HG03159 (cell line): ENCODE data around the gene CFDP1.
A peak's percentile ranks its signal among the peaks of the same experiment; 100 is the strongest.

Experiments
- ATAC-seq: cut with Tn5 transposase; IDR thresholded peaks from one replicate; pipeline ENCODE4 v1.9.1; 2021; ENCODE audit warnings: mild to moderate bottlenecking, moderate library complexity; ENCODE audit not compliant: unreplicated experiment

CFDP1 gene

DNA sequence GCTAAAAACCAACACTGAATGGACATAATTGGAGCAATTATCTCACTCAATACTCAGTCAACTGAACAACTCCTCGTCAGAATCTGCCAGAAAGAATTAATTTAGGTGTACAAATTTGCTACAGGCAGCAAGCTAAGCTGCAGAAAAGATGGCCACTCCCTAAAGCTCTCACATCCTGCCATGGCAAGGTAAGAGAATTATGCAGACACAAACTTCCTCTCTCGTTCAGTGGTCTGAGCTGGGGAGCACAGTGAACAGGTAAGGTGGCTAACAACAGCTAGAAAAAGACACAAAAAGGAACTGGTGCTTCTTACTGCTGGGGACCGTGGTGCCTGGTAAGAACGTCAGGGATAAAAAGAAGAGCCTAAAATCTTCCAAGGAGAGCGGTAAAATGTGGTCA lies 107.0 kb downstream of the CFDP1 start:
- ATAC-seq, result no peak

DNA sequence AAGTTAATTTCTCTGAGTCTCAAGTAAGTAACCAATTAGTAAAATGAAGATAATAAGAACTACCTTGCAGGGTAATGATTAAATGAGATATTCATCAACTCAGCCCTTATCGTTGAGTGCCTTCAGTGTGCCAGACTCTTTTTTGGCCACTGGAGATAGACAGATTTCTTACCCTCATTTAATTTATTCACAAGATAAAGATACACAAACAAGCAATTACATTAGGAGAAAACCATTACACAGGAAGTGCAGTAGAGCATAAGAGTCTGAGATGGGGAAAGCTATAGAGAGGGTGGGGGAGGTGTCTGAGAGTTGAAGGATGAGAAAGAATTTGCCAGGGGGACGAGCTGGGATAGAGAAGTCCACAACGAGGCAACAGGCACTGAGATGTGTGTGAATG lies 109.4 kb downstream of the CFDP1 start:
- no peak for ATAC-seq

DNA sequence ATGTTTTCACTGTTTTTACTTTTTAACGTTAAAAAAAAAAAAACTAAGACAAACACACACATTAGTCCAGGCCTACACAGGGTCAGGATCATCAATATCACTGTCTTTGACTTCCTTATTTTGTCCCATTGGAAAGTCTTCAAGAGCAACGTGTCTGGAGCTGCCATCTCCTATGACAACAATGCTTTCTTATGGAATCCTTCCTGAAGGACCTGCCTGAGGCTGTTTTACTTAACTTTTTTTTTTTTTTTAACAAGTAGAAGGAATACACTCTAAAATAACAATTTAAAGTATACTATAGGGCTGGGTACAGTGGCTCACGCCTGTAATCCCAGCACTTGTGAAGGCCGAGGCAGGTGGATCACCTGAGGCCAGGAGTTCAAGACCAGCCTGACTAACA lies 110.1 kb downstream of the CFDP1 start:
- no peak for ATAC-seq

DNA sequence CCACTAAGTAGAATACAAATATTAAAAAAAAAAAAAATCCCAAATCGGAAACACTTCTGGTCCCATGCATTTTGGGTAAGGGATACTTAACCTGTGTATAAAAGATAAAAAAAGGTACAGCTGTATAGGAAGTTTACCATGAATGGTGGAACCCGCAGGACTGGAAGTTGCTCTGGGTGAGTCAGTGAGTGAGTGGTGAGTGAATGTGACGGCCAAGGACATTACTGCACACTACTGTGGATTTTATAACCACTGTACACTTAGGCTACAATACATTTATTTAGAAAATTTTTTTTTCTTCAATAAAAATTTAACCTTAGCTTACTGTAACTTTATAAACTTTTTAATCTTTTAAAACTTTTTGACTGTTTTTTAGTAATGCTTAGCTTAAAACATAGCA lies 110.6 kb downstream of the CFDP1 start:
- ATAC-seq, result no peak

DNA sequence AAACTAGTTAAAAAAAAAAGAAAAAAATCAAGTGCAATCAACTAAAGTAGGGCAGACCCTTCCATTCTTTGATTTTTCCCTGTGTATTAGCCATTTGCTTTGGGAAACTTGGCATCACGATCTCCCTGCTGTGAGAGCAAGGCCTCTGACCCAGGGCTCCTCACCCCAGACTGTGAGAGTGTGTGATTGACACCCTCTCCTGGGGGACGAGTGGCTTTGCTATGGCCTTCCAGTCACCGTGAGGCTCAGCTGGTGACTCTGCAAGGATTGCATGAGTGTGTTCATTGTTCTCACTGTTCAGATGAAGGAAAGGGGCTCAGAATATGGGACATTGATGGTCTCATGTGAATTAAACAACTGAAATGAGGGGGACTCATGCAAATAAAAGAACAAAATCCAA lies 112.9 kb downstream of the CFDP1 start:
- ATAC-seq, result no peak

DNA sequence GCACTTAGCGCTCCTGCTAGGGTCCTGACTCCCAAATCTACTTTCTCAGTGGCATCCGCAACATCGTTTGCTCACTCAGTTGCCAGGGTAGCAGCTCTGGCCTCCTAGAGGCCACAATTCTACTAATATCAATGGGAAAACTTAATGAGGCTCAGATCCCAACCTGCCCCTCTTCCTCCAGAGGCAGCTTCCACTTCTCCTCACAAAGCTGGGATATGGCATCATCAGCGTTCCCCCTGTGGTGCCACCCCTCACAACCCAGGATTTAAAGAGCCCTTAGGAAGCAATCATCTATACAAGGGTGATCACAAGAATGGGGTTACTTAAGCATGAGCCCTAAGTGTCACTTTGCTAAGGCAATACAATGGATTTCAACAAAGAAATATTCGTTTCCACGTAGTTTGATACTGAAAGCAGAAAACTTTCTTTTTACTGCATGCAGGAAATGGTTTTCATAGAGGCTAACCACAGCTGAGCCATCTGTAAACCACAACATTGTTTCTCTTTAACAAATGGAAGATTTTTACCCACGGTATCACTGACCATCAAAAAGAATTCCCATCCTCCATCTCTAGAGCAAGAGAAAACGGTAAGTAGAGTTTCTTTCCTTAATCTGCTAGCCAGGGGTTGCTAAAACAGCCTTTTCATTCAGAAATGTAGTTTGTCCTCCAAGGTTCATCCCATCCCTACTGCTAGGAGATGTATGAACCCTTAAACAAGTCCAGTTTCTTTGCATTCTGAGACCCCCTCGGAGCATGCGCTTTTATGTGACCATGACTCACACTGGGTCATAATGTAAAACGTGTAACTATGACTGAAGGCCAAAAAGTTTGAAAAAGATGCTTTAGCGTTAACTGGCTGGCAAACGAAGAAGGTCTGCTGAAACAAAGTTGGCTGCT lies 113.5 kb downstream of the CFDP1 start:
- peak; percentile 62 for ATAC-seq

DNA sequence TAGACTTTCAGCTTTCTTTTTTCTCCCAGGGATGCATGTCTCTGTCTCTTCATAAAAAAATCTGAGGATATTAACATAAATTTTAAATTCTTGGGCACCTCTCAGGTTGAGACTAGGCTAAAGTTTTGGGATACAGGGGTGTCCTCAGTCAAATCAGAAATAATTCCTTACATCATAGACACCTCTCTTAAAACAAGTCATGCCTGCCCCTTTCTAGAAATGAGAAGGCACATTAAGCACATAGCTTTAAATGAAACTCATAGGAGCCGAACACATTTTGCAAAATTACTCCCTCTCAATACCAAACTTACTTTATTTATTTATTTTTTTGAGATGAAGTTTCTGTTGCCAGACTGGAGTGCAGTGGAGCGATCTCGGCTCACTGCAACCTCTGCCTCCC lies 114.6 kb downstream of the CFDP1 start:
- ATAC-seq, result no peak

DNA sequence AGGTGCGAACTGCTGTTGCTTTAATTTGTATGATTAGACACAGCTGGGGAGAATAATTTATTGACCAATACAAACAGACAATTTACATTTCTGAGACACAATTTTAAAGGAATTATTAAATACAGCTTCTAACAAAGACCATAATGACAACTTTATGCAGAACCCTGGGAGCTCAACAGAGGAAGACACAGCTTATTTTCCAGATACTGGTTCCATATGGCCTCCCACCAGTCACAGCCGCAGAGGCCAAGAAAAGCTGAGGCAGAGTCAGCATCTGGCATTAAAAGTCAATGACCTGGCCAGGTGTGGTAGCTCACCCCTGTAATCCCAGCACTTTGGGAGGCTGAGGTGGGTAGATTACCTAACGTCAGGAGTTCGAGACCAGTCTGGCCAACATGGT lies 115.8 kb downstream of the CFDP1 start:
- ATAC-seq, result no peak

DNA sequence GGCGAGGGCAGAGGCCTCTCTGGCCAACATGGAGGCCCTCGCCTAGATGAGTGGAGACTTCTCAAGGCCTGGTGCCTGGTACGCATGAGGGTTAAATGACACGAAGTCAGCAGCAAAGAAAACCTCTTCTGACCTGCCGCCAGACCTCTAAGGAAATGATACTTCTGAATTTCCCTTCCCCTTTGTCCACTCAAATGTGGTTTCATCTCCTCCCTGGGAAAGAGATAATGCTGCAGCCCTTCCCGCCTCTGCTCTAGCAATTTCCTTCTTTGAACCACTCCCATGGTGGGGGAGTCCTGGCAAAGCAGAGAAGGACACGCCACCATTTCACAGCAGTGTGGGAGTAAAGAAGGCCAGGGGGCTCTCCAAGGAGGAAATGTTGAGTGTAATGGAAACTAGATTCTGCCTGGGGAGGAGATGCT lies 116.2 kb downstream of the CFDP1 start:
- no peak for ATAC-seq

DNA sequence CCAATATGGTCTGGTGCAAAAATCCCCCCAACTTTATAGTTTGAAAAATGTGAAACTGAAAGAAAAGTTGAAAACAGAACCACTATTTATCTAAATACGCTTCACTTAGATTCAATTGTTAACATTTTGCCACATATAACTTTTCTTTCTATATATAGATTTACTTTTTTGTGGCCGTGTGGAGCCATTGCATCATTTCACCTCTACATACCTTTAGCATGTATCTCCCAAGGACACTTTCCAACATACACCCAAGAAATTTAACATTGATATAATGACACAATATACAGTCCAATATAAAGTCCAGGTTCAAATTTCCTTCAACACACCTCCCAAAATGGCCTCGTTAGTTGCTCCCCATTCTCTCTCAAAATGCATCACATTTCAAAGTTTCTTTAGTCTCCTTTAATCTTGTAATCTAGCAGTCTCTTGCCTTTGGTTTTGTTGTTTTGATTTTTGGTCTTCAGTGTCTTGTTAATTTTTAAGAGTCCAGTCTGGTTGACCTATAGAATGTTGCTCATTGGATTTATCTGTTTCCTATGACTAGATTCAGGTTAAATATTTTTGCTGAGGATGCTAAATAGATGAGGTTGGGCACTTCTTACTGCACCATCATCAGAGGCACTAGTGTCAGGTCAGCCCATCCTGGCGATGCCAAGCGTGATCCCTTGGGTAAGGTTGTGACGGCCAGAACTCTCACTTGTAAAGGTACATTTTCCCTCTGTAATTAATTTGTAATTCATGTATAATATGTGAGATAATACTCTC lies 117.6 kb downstream of the CFDP1 start:
- no peak for ATAC-seq

DNA sequence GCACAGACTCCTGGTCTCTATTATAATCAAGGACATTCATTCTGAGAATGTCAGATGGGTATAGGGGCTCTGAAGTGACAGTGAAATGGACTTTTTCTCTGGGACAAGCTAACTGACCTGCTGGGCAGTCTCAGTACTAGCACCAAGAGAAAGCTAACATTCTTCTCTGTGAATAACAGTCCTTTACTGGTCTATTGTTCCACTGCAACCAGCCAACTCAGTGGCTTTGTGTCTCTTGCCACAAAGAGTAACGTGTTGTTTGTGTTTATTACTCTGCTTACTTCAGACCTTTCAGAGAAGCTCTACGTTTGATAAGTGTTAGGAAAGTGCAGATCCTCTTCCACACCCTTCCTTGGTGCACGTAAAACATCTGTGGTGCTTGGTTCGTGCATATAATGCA lies 120.4 kb downstream of the CFDP1 start:
- no peak for ATAC-seq

DNA sequence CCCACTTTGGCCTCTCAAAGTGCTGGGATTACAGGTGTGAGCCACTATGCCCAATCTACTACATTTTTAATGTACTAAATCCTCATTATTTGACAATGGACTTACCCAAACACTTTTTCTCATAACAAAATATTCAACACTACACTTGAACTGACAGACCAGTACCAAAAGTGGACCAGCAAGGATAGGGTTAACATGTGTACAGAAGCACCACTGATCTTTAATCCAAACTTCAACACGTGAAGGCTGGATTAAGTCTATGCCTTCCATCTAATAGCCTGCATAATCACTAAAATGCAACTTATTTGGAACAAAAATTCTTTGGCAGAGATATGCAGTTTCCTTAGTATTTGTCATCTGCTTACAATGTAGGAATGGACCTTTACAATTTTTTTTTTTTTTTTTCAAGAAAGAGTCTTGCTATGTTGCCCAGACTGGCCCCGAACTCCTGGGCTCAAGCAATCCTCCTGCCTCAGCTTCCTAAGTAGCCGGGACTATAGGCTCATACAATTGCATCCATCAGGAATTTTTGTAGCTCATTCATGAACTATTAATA lies 121.8 kb downstream of the CFDP1 start:
- ATAC-seq, result no peak

DNA sequence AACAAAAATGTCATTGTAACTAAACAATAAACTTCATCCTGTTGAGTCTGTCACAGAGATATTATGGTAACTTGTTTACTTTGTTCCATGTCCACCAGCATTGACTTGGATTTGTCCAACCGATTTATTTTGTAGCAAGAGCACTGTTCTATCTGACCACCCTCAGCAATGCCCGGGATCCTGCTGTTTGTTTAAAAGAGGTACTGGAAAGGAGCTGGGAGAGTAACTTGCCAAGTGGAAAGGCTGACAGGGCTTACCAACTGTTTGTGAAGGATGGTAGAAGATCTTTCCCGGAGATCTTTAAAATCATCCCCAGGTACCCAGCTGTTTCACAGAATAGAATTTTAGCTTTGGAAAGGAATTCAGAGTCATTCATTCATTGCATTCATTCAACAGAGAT lies 122.8 kb downstream of the CFDP1 start:
- no peak for ATAC-seq

DNA sequence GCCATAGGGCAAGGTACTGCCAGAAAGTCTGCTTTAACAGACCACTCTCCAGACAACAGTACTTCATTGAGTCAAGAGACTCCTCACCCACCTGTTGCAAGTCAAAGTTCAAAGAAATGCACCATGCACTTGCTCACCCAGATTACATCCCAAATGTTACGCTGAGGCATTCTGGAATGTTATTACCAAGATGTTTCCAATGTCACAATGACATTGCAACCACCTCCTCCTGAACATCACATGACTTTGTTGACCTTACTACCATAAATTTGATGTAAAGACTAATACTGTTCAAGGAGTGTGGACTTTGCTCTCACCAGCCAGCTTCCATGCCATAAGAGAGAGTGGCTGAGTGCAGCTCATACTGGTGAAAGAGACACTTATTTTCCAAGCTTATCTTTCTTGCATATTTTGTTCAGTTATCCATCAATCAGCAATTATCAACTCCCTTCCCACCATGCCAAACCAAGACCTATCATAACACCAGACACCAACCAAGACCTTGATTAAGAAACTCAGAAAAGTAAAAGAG lies 123.3 kb downstream of the CFDP1 start:
- ATAC-seq, result no peak

DNA sequence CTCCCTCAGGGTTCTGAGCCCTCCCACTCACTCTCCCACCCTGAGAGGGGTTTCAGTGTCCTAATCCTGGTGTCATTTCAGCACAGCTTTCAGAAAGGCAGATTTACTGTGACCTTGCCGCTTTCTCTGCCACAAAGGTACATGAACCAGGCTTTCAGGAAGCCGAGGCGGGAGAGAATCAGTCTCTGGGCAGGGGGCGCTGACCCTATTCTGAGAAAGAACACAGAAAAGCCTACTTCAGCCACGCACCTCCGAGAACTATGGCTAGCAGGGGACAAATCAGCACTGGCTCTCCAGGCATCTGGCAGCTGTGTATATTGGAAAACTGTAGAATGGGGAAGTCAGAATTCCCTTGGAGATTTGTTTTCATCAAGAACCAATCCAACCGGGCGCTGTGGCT lies 124.1 kb downstream of the CFDP1 start:
- ATAC-seq, result no peak

DNA sequence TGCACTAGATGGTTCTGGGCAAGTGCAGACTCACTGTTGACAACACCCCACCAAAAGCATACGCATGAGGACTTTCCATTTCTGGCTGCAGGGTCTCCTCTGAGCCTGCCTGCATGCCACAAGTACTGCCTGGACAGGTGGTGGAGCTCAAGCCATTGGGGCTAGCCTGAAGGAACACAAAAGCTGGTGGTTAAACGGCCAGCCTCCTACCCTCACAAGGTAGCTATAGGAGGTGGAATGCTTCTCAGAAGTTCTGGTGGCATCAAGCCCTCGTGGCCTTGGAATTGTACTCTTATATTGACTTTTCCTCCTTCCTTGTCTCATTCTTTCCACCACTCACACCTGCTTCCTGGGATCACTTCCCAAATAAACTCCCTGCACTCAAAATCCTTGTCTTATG lies 125.3 kb downstream of the CFDP1 start:
- ATAC-seq, result no peak

DNA sequence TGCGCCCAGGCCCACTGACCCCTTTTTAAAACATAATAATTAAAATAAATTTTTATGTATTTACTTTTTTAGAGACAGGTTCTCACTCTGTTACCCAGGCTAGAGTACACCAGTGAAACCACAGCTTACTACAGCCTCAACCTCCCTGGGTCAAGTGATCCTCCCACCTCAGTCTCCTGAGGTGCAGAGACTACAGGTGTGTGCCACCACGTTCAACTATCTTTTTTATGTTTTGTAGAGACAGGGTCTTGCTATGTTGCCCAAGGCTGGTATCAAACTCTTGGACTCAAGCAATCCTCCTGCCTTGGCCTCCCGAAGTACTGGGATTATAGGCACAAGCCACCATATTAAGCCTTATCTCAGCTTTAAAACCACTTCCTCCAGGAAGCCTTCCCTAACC lies 125.8 kb downstream of the CFDP1 start:
- no peak for ATAC-seq

DNA sequence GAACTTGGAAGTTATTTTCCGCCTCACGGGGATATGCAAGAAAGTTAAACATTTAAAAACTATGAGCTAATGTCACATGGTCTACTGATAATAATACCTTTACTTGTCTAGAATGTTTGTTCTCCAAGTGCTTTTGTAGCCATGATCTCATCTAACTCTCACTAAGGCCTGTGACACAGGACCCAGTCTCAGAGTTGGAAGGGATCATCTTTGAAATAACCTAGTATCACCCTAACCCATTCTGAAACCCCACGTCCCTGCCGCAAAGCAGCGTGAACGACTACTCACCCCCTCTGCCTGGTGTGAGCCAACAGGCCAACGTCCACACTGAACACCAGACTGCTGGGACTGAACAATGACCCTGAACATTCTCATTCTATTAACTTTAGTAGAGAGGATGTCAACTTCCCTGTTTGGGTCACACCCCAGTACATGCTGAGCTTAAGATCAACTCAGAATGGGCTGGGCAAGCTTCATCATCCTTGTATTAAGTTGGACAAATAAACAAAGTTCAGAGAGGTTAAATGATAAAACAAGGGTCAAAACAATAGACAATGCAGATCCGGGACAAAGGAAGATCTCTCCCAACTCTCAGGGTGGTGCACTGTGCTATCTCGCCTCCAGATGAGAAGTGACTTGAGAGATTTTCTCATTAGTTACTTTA lies 127.1 kb downstream of the CFDP1 start:
- no peak for ATAC-seq

DNA sequence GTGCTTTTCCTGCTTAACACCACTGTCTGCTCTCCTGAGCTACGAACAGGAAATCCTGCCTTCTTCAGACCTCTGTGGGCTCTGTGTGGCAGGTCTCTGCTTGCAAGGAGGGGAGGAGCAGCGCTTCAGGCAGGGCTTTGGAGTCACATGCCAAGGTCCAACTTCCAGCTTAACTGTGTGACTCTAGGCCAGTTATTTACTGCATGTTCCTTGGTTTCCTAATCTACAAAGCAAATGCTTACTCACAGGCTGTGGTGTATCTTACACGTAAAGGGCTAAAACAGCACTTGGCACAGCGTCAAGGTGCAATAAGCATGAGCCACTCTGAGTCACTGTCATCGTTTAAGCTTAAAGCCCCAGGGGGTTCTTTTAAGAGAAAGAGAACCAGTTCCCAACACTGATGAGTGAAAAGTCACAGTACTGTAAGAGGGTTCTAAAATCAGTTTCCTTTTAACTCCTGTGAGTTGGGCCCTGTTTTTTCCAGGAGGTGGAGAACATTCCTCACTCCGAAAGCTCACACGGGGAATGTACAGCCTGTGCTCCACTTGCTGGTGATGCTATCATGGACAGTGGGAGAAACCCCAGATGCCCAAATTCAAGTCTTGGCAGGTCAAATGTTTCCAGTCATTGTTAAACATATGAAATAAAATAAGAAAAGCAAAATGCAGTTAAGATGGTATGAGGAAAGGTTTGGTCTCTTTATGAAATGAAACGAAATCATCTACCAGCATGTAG lies 127.8 kb downstream of the CFDP1 start:
- ATAC-seq, result peak; percentile 79
